Lung (tissue), 12 donors: ENCODE data around the gene PFKL. TPM values are rescaled to one million over a fixed set of nuclear protein-coding genes. Genes with fewer than 3 reads are reported as not detected.
"Not testable (repeated sequence)": the region's sequence is repeated elsewhere in the genome, so short reads cannot be mapped to it uniquely, and the experiment has no call there.

ENCODE experiments used
- ATAC-seq: fragments of 200-7000 bp; cut with Tn5 transposase; one replicate; pipeline ENCODE4 v1.9.1; 2020; ENCODE audit warnings: moderate number of reproducible peaks; ENCODE audit not compliant: insufficient read depth, low FRiP score
- DNase-seq, 3 donors: peaks; one replicate each; pipeline ENCODE4 v3.0.0-alpha.2; 2013 to 2017
- H3K27ac ChIP-seq, 2 donors: one replicate each; pipeline ENCODE4 v1.5.1; 2013; ENCODE audit warnings: mild to moderate bottlenecking in 2 of 2, moderate library complexity in 2 of 2, control low read depth in 1 of 2, inconsistent platforms in 1 of 2, low read depth in 1 of 2, low read length in 1 of 2
- H3K27me3 ChIP-seq, 3 donors: one replicate each; pipeline ENCODE4 v1.5.1; 2013; ENCODE audit warnings: low read length in 2 of 3; ENCODE audit not compliant: control insufficient read depth in 3 of 3, insufficient read depth in 3 of 3
- H3K36me3 ChIP-seq, 4 donors: one replicate each; pipeline ENCODE4 v1.5.1; 2013; ENCODE audit warnings: low read length in 4 of 4, mild to moderate bottlenecking in 1 of 4, moderate library complexity in 1 of 4; ENCODE audit not compliant: control insufficient read depth in 4 of 4, insufficient read depth in 4 of 4
- H3K4me1 ChIP-seq, 5 donors: one replicate each; pipeline ENCODE4 v1.5.1; 2013; ENCODE audit warnings: low read length in 5 of 5, mild to moderate bottlenecking in 2 of 5, moderate library complexity in 1 of 5; ENCODE audit not compliant: control insufficient read depth in 5 of 5, insufficient read depth in 5 of 5
- H3K4me3 ChIP-seq: one replicate; pipeline ENCODE4 v1.5.1; 2013; ENCODE audit warnings: mild to moderate bottlenecking, control low read depth, moderate library complexity
- H3K9ac ChIP-seq, 2 donors: one replicate each; pipeline ENCODE4 v1.5.1; 2013; ENCODE audit warnings: low read length in 2 of 2, control low read depth in 1 of 2; ENCODE audit not compliant: insufficient read depth in 1 of 2
- H3K9me3 ChIP-seq, 4 donors: one replicate each; pipeline ENCODE4 v1.5.1; 2013; ENCODE audit warnings: low read length in 3 of 4, mild to moderate bottlenecking in 1 of 4, moderate library complexity in 1 of 4; ENCODE audit not compliant: control insufficient read depth in 4 of 4, insufficient read depth in 3 of 4
- CTCF ChIP-seq: IDR thresholded peaks from 2 replicates; pipeline ENCODE4 v1.5.1; 2012; ENCODE audit warnings: mild to moderate bottlenecking; ENCODE audit errors: control extremely low read depth, extremely low read depth
- WGBS, 2 donors: extraction: QIAGEN DNeasy Blood & Tissue Kit; methylation state at CpG; one replicate each; pipeline ENCODE4 v1.1.7; 2013; 5-methylcytosine and 5-hydroxymethylcytosine counted together
- polyA plus RNA-seq, 2 donors: library from polyadenylated mRNA; stranded (reverse); fragments of 200-250 nt; gene quantifications; one replicate each; pipeline ENCODE4 v1.2.1, GENCODE V29; 2013
- total RNA-seq, 2 donors: library from RNA; depleted of rRNA in 1 of 2; stranded (reverse); fragments of >200 nt in 1 of 2; gene quantifications; one replicate each; pipeline ENCODE4 v1.2.1, GENCODE V29; 2014 to 2021
- donor health status: control.
- donor health status: control.
- donor health status: Bipolar disorder and iron deficiency.
- donor health status: healthy.
- donor health status: DM: yes; HTN: yes; CAD: no.

Gene PFKL
- total and polyA plus RNA-seq, 4 donors = 63.4 to 129 (median 103) TPM

- Histone ChIP-seq H3K27me3 (no peaks in the 10 kb centered on the region), H3K27ac (peak overlapping the region; percentile 80 to 90), H3K4me3 (peak overlapping the region; percentile 71), H3K9me3 (no peaks in the 10 kb centered on the region), H3K36me3 (no peaks in the 10 kb centered on the region), H3K4me1 (peaks cover 0 to 45% (median 29%) of the 10 kb centered on the region in 5 donors), H3K9ac (peak overlapping the region in 1 of 2 donors; percentile 63)
- TF ChIP-seq CTCF = no peak
- WGBS, 2 donors = 1 to 2% methylated on average over 29 to 67 of the region's 67 CpGs
- ATAC-seq = peak; percentile 27
- DNase-seq = peak; percentile 61 to 69 (median 66)
Measured at GRCh38 chr21:44300262-44300959, 558 bp downstream of the PFKL start.

GRCh38 chr21:44301141-44301540, 1.3 kb downstream of the PFKL start:
- H3K27ac ChIP-seq = peak overlapping the region in 1 of 2 donors; percentile 44
- ATAC-seq = no peak

GRCh38 chr21:44301961-44302406, 2.1 kb downstream of the PFKL start:
- ATAC-seq = no peak
- 75% methylated on average over 9 of the region's 9 CpGs for WGBS, 2 donors

More at GRCh38 chr21:44301141-44301540, 1.3 kb downstream of the PFKL start:
- Histone ChIP-seq H3K9me3 (no peaks in the 10 kb centered on the region), H3K4me1 (peaks cover 0 to 39% (median 26%) of the 10 kb centered on the region in 5 donors), H3K36me3 (no peaks in the 10 kb centered on the region), H3K4me3 (no peak overlapping the region), H3K9ac (peak overlapping the region in 1 of 2 donors; percentile 63), H3K27me3 (no peaks in the 10 kb centered on the region)
- no peak for DNase-seq
- WGBS, 2 donors = 63 to 72% methylated on average over 13 of the region's 13 CpGs
- no peak for TF ChIP-seq CTCF

DNA sequence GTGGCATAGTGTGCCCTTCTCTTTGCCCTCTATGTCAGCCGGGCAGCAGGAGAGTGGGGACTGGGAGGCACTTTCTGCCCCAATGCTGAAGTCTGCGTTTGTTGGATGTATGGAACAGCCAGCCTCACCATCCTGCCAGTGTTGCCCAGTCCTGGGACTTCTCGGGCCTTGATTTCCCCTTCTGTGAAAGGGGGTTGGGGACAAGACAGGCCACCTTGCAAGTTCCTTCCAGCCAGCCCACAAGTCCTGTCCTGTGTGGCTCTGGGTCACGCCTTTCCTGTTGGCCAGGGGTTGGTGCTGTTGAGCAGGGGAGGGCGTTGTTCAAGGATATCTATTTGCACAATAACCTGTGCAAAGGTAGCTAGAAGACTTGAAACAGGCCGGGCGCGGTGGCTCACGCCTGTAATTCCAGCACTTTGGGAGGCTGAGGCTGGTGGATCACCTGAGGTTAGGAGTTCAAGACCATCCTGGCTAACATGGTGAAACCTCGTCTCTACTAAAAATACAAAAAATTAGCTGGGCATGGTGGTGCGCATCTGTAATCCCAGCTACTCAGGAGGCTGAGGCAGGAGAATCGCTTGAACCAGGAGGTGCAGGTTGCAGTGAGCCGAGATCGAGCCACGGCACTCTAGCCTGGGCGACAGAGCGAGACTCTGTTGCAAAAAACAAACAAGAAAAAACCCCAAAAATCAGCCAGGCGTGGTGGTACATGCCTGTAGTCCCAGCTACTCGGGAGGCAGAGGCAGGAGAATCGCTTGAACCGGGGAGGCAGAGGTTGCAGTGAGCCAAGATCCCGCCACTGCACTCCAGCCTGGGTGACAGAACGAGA, 2.9 kb downstream of the PFKL start:
- not testable (repeated sequence) for H3K27me3 ChIP-seq, H3K9ac ChIP-seq, H3K4me3 ChIP-seq, H3K9me3 ChIP-seq, DNase-seq, H3K36me3 ChIP-seq, ATAC-seq
- 76 to 77% methylated on average over 23 of the region's 23 CpGs for WGBS, 2 donors
- Histone ChIP-seq H3K27ac (peak overlapping the region in 1 of 2 donors; percentile 20), H3K4me1 (peaks cover 0 to 42% (median 36%) of the 10 kb centered on the region in 5 donors)

More at GRCh38 chr21:44301961-44302406, 2.1 kb downstream of the PFKL start:
- Histone ChIP-seq H3K4me1 (peaks cover 0 to 39% (median 34%) of the 10 kb centered on the region in 5 donors), H3K36me3 (peaks cover 0 to 1% (median 0%) of the 10 kb centered on the region in 4 donors), H3K27me3 (no peaks in the 10 kb centered on the region), H3K4me3 (no peak overlapping the region), H3K9ac (no peak overlapping the region), H3K27ac (peak overlapping the region in 1 of 2 donors; percentile 20), H3K9me3 (no peaks in the 10 kb centered on the region)
- TF ChIP-seq CTCF = no peak
- DNase-seq = no peak
